GM19455 (cell line): ENCODE measurements around the gene ENTPD1.
"Not testable (repeated sequence)": the region's sequence is repeated elsewhere in the genome, so short reads cannot be mapped to it uniquely, and the experiment has no call there.

Experiments used
- ATAC-seq: cut with Tn5 transposase; IDR thresholded peaks from one replicate; pipeline ENCODE4 v1.9.1; 2021; ENCODE audit not compliant: unreplicated experiment

The ENTPD1 gene

DNA sequence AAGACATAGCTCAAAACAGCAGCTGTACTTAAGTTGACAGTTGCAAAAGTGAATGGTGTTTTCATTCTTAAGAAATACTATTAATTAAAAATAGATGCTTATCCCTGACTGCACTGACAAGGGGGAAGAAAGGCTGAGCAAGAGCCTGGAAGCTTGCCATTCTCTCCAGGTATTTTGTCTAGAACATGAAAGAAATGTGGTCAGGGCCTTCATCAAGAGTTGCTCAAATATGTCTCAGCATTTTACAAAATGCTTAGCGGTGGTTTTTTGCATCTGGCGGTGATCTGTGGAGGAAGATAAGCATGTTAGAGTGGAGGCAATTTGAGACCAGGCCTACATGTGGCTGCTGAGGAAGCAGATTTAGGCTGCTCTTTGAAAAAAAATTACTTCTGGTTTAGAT lies 105.4 kb downstream of the ENTPD1 start:
- no peak for ATAC-seq

DNA sequence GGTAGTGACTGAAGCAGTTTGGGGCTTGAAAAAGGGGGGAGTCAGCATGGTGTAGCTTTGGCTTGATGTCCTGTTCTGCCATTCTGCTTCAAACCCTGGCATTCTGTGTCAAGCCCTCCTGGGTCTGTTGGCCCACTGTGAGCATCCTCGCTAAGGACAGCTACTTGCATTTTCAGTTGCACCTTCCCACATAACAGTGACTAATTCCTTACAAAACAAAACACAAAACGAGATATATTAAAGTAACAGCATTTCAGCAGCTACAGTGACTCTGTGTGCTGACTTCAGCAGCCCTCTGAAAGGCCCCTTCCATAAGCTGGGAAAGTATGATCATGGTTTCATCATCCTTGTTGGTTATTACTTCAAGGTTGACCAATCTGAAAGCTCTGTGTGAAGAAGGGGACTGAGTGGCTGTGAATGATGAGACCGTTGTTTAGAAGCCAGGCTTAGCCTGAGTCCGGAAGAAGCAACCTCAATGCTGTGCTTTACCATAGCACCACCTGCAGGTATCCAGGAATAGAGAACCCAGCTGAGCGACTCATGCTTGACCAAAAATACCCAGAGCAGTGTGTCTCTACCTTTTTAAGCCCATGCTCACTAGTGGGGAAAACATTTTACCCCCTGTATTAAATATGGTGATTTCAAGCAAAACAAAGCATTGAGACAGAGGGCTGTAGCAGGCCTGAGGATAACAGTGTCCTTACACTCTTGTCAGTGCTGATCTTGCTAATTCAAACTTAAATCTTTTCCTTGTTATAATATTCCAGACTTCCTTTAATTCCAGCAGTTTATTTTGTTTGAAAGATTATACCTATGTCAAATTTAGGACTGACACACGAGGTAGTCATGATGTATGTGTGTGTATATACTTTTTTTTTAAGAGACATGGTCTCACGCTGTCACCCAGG lies 109.2 kb downstream of the ENTPD1 start:
- ATAC-seq: peak; percentile 95

DNA sequence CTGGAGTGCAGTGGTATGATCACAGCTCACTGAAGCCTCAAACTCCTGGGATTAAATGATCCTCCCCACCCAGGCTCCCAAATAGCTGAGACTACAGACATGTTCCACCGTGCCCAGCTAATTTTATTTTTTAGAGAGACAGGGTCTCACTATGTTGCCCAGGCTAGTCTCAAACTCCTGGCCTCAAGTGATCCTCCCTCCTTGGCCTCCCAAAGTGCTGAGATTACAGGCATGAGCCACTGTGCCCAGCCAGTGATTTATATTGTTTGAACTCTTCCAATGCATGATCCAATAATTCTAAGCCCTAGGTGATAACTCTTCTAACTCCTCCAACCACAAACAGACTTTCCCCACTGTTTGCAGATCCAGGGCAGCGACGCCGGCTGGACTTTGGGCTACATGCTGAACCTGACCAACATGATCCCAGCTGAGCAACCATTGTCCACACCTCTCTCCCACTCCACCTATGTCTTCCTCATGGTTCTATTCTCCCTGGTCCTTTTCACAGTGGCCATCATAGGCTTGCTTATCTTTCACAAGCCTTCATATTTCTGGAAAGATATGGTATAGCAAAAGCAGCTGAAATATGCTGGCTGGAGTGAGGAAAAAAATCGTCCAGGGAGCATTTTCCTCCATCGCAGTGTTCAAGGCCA lies 110.0 kb downstream of the ENTPD1 start:
- ATAC-seq: no peak

DNA sequence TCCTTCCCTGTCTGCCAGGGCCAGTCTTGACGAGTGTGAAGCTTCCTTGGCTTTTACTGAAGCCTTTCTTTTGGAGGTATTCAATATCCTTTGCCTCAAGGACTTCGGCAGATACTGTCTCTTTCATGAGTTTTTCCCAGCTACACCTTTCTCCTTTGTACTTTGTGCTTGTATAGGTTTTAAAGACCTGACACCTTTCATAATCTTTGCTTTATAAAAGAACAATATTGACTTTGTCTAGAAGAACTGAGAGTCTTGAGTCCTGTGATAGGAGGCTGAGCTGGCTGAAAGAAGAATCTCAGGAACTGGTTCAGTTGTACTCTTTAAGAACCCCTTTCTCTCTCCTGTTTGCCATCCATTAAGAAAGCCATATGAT lies 110.5 kb downstream of the ENTPD1 start:
- ATAC-seq: no peak

DNA sequence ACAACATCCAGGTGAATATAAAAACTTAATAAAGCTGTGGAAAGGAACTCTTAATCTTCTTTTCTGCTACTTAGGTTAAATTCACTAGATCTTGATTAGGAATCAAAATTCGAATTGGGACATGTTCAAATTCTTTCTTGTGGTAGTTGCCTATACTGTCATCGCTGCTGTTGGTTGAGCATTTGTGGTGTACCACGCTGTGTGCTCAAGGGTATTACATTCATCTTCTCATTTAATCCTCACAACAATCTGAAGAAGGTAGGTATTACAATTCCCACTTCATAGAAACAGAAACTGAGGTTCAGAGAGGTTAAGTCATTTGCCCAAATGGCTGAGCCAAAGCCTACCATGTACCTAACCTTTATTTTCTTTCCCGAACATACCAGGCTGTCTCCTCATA lies 111.9 kb downstream of the ENTPD1 start:
- no peak for ATAC-seq

DNA sequence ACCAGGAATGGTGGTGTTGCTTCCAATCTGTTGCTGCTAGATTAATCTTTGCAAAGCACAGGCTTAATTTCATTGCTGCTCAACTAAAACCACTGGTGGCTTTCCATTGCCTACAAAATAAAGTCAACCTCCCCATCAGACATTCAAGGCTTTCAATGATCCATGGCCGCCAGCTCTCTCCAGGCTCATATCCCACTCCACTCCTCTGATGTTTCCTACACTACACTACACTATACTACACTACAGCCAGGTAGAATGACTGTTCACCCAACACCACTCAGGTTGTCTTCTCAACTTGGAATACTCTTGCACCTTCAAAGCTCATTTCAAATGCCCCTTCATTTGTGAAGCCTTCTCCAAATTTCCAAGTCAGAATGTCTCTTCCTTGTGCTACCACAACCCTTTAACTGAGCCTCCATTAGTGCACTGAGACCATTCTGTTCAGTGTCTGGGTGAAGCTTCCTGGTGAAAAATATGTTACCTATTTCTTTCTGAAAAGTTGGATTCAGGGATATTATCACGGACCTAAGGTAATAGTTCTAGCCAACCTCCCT lies 116.3 kb downstream of the ENTPD1 start:
- no peak for ATAC-seq

DNA sequence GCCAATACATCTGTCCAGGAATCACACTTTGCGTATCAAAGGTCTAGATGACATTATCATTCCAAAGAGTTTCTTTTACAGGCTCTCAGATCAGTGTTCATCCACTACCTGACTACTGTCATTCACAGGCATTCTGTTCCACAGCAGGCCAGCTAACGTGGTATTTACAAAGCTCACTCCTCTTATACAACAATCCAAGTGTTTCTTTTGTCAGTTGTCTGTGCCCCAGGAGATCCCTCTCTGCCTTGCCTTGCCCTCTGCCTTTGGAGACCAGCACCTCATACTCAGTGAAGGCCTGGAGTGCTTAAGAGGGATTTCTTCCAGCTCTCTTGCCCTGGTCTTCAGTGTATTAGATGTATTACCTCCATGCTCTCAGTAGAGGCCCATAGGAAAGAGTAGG lies 117.2 kb downstream of the ENTPD1 start:
- ATAC-seq: no peak

DNA sequence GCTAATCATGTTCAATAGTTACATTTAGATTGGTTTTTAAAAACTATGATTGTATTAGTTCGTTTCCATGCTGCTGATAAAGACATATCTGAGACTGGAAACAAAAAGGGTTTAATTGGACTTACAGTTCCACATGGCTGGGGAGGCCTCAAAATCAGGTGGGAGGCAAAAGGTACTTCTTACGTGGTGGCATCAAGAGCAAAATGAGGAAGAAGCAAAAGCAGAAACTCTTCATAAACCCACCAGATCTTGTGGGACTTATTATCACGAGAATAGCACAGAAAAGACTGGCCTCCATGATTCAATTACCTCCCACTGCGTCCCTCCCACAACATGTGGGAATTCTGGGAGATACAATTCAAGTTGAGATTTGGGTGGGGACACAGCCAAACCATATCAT lies 117.7 kb downstream of the ENTPD1 start:
- ATAC-seq: no peak

DNA sequence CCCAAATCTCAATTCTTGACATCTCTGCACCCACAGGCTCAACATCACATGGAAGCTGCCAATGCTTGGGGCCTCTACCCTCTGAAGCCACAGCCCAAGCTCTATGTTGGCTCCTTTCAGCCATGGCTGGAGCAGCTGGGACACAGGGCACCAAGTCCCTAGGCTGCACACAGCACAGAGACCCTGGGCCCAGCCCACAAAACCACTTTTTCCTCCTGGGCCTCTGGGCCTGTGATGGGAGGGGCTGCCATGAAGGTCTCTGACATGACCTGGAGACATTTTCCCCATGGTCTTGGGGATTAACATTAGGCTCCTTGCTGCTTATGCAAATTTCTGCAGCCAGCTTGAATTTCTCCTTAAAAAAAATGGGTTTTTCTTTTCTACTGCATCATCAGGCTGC lies 118.8 kb downstream of the ENTPD1 start:
- not testable (repeated sequence) for ATAC-seq

DNA sequence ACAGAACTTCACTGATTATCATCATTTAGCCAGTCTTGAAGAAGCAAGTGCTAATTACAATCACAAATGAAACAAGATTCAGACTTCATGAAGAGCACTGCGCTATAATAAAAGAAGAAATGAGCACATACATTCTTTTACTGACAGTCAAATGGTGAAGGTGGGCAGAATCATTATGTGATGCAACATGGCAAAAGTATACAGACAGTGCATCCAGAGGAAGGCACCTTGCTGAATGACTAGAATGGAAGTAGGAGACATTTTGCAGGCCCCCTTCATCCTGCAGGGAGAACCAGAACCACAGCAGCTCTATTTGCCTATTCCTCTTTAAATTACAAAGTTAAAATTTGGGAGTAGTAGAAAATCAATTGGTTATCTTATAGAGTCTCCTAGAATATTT lies 120.8 kb downstream of the ENTPD1 start:
- ATAC-seq: no peak

DNA sequence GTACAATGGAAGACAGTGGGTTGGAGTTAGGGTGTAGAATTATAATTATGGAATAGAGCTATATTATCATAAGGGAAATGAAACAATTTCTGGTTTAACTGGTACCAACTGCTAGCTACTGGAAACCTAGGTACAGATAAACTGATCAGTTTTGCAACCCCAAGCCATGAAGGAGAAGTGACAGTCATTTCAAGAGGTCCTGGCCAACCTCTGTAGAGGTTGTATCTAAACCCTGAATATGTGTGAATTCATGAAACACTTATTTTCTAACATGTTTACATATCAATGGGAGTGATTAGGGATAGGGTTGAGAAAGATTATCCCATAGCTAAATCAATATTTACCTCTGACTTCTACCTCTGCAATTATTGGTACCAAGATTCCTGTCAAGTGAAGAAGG lies 121.9 kb downstream of the ENTPD1 start:
- ATAC-seq: no peak

DNA sequence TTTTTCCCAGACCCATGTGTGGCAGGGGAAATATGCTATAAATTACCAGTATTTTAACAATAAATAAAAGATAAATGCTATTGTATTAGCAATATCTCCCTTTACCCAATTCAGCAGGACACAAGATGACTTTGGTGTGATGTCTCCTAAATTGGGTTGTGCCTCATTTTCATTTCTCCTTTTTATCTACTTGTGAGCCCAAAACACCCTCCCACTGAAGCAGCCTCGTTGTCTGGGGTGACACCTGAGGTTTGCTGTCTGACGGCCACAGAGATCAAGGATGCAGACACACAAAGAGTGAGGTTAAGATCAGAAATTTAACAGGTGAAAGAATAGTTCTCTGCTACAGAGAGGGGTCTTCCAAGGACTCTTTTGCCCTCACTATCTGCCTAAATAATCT lies 124.7 kb downstream of the ENTPD1 start:
- no peak for ATAC-seq

DNA sequence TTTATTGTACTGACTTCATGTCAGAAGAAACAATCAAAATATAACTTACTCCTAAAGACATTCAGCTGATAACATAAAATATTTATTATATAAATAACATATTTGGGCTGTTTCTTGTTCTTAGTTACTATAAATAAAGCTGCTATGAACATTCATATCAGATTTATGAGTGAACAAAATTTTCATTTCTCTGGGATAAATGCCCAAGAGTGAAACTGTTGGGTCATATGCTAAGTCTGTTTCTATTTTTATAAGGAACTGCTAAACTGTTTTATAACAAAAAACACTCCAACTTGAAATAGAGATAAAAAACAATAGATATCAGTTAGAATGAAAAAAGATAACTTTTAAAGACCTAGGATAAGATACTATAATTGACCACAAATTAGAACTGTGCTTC lies 125.4 kb downstream of the ENTPD1 start:
- ATAC-seq: no peak

DNA sequence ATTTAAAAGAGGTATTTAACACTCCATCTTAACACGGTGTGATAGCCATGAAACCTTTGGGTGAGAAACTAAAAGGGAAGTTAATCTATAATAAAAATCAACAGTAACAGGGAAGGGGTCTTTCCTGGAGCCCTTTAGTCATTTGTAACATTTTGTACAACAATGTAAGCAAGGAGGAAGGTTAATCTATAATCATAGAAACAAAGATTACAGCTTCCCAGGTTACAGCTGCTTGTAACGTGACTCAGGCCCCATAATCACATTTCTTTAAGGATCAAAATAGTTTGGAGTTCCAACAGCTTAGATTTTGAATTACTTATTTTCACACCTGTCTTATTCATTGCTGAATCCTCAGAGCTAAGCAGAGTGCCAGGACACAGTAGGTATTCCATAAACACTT lies 133.9 kb downstream of the ENTPD1 start:
- no peak for ATAC-seq

DNA sequence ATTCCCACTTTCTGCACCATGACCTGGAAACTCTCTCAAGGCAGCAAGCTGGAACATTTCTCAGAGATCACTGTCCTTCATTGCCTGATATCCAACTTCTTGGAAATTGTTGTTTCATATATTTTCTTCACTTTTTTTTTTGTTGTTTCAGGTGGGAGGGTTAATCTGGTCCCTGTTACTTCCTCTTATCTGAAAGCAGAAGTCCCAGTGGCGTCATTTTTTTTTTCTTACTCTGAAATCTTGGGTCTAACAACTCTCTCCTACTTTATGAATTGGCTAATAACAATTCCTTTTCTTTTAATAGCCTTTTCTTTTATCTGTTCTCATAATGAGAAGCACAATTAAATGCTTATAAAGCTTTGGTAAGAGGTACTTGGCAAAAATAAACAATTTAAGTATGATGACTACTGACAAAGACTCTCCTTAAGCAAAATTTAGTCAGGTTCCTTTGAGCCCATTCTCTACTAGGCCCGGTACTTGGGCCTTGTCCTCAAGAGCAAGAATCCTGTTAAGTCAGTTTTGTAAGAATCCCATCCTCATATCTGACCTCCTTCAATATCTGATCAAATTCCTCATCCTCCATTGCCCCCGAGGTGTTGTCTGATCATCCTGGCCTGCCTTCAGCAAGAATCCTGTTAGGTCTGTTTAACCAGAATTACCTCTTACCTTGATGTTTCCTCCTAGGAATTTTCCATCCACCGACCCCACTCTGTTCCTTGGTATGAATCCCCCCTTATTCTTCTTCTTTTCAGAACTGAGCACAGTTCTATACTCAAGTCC lies 140.3 kb downstream of the ENTPD1 start:
- ATAC-seq: no peak

DNA sequence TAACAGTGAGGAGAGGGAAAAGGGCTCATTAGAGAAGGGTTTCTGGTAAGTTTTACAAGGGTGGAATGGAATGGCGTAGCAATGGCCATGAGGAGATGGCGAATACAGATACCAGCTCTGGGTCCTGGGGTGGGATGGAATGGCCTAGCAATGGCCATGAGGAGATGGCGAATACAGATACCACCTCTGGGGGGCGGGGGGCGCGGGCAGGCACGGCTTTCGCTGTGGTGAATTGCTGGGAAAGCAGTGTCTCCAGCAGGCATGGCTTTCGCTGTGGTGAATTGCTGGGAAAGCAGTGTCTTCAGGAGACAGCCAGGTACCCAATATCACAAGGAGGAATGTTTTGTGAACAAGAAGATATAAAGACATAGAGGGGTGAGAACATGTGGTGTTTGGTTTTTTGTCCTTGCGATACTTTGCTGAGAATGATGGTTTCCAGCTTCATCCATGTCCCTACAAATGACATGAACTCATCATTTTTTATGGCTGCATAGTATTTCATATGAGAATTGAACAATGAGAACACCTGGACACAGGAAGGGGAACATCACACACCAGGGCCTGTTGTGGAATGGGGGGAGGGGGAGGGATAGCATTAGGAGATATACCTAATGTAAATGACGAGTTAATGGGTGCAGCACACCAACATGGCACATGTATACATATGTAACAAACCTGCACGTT lies 150.1 kb downstream of the ENTPD1 start:
- not testable (repeated sequence) for ATAC-seq

DNA sequence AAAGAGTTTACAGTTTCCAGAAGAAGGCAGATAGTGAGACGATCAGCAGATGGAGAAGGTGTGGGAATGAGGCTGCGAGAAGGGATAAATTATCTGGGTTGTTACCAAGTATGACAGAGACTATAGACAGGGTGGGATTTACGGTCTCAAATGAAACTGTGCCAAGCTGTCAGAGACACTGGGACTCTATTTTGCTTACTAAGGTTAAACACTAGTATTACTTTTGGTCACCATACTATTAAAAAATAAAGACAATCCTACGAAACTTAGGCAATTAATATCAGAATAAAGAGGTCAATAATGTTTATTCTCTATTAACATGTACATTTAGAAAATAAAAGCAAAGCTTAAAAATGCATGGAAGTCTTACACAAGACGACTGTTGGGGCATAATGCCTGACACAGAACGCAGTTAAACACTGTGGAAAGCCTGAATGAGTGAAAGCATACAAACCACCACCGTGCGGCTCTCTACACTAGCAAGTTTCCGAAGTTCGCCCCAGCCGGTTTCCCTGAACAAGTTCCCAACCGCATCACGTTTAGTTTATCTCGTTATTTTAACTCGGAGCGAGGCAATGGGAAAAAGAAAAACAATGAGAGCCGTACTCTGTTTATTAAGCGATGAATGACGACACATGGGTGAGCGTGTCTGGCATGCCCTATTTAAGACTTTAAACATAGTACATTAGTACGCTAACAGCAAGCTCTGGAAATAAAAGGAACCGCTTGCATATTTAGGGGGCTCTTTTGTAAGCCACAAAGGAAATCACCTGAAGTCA lies 150.9 kb downstream of the ENTPD1 start:
- peak; percentile 24 for ATAC-seq

DNA sequence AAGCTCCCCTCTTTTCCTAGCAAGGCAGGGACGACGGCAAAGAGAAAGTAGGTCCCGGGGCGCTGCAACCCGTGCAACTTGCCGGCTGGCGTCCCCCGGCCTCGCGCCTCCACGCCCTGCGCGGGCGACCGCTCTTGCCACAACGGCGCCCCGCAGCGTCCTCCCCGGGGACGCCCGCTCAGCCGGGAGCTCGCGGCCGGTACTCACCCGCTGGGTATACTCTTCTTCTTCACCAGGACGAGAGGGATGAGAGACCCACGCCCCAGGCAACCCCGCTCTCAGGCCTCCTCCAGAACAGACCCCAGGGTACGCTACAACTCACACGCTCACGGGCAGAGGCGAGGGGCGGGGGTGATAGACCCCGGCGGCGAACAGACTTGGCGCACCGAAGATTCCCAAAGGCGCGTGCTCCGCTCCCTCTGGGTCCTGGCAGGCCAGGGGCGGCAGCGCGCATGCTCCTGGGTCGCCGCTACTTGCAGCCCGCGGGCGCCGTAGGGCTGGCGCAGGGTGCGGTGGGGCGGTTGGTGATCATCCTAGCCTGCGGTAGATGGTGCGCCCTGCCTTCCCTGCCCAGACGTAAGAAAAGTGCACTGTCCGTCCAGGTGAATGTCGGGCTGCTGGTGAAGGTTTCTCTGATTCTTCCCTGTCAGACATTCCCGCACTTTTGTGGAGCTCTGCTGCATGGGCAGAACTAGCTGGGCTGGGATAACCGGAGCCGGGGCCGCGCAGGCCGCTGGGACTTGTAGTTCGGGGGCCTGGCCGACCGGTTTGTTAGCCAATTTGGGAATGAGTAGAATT lies 151.7 kb downstream of the ENTPD1 start, which contains the start of gene CC2D2B:
TSS of gene CC2D2B (plus strand) at position 520 of the 798 bp plus-strand sequence. CDS start 3,349 bp downstream, outside the sequence.
- peak; percentile 90 for ATAC-seq

DNA sequence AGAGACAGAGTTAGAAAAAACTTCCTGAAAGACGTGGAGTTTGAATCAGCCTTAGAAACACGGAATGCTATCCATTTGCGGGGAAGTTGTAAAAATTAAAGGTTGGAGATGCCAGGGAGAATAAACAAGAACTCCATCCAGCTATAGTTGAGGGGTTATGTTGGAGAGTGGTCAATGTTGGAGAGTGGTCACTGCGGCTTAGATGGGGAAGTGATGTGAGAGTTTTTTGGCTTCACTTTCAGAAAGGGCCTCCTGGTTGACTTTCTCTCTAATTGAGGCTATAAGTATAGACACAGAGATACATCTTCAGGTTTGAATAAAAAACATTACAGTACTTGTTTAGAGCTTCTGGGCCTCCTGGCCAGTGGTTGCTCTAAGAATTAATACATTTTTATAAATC lies 152.5 kb downstream of the ENTPD1 start:
- no peak for ATAC-seq
